Heart right ventricle (tissue), 16 donors: ENCODE measurements around the gene PRR16. TPM values are rescaled to one million over a fixed set of nuclear protein-coding genes. Genes with fewer than 3 reads are reported as not detected.
A peak's percentile ranks its signal among the peaks of the same experiment; 100 is the strongest.
"Not testable (repeated sequence)": the region's sequence is repeated elsewhere in the genome, so short reads cannot be mapped to it uniquely, and the experiment has no call there.

Source experiments
- ATAC-seq, 8 donors: fragments of 200-7000 bp; cut with Tn5 transposase; one replicate each; pipeline ENCODE4 v1.9.1; 2020; ENCODE audit warnings: mild to moderate bottlenecking in 8 of 8, moderate library complexity in 8 of 8, moderate number of reproducible peaks in 1 of 8
- DNase-seq, 2 donors: peaks; one replicate each; pipeline ENCODE4 v3.0.0-alpha.2; 2020
- H3K27ac ChIP-seq, 10 donors: fragments of 200-600 bp; sonication (generic) in 2 of 10; one replicate each; pipeline versions ENCODE4 v1.5.0 to v1.8.0; 2020 to 2022; ENCODE audit warnings: mild to moderate bottlenecking in 3 of 10
- H3K27me3 ChIP-seq, 7 donors: fragments of 200-600 bp; one replicate each; pipeline ENCODE4 v1.8.0; 2021 to 2022; ENCODE audit warnings: mild to moderate bottlenecking in 2 of 7
- H3K36me3 ChIP-seq, 9 donors: fragments of 200-600 bp; sonication (generic) in 1 of 9; one replicate each; pipeline versions ENCODE4 v1.5.0 to v1.8.0; 2020 to 2022; ENCODE audit warnings: mild to moderate bottlenecking in 2 of 9
- H3K4me1 ChIP-seq, 9 donors: fragments of 200-600 bp; sonication (generic) in 1 of 9; one replicate each; pipeline versions ENCODE4 v1.5.0 to v1.8.0; 2020 to 2022; ENCODE audit warnings: mild to moderate bottlenecking in 4 of 9
- H3K4me3 ChIP-seq, 10 donors: fragments of 200-600 bp; sonication (generic) in 2 of 10; one replicate each; pipeline versions ENCODE4 v1.5.0 to v1.8.0; 2020 to 2022; ENCODE audit warnings: mild to moderate bottlenecking in 7 of 10, moderate library complexity in 2 of 10
- H3K9me3 ChIP-seq, 11 donors: fragments of 200-600 bp in 10 of 11; sonication (generic) in 2 of 11; one replicate each; pipeline versions ENCODE4 v1.5.0 to v1.8.0; 2013 to 2022; ENCODE audit warnings: mild to moderate bottlenecking in 2 of 11, control low read depth in 1 of 11, moderate library complexity in 1 of 11
- CTCF ChIP-seq, 9 donors: fragments of 200-600 bp; sonication (generic) in 2 of 9; IDR thresholded peaks; one replicate each; pipeline versions ENCODE4 v1.5.0 to v1.8.0; 2021 to 2022; ENCODE audit warnings: antibody characterized with exemption in 9 of 9, mild to moderate bottlenecking in 5 of 9, moderate library complexity in 1 of 9
- WGBS, 2 donors: extraction: QIAGEN DNeasy Blood & Tissue Kit; methylation state at CpG; one replicate each; pipeline ENCODE4 v1.1.7; 2013; ENCODE audit warnings: inconsistent platforms in 1 of 2; 5-methylcytosine and 5-hydroxymethylcytosine counted together
- intact Hi-C, 10 donors: fragments of 100-400 bp; cut with DNase I; formaldehyde crosslinking; loops; one replicate each; pipeline versions ENCODE4 v1.11.1 to v1.14.2; 2022
- polyA plus RNA-seq, 2 donors: library from polyadenylated mRNA; stranded (reverse); fragments of 200-250 nt; gene quantifications; one replicate each; pipeline ENCODE4 v1.2.3, GENCODE V29; 2013
- total RNA-seq, 10 donors: library from RNA; stranded (reverse); fragmentation: NEBNext Ultra II Directional in 3 of 10; extraction: Animal tissue kit (Norgen Biotek cat#: 25700) in 3 of 10; gene quantifications; one replicate each; pipeline versions ENCODE4 v1.2.1 to v1.2.4, GENCODE V29; 2021 to 2023
- donor health status: Arrhythmogenic right ventricular cardiomyopathy.
- donor health status: ischemic (EF 13 %, LVEDD 7.1; RV severe dilation, severe dysfunction).
- donor health status: healthy with polysubstance abuse.
- donor health status: DM: no; HTN: yes; CAD: no.
- donor health status: DM: no; HTN: no; CAD: no.
- donor health status: ischemic (EF 25% LVEDD 6.9; RV normal size, moderate dysfunction).
- donor health status: ischemic (EF 25% LVEDD 5.7; RV mildly dilated, moderate dysfunction).
- donor health status: healthy.
- donor health status: DM: yes; HTN: yes; CAD: no.
- donor health status: Ischemic cardiomyopathy.
- donor health status: ischemic (EF 35%, LVEDD 5.7; RV mildly dilated, moderate dysfunction).
- donor health status: nonischemic (EF 11% LVEDD 7.7; RV severe dilation, severe dysfunction).
- donor health status: DM: yes; HTN: yes; CAD: no.
- donor health status: PGD.
- donor health status: ischemic (EF 29% LVEDD 5.4; RV normal size, mild dysfunction).
- donor health status: nonischemic (EF 23%, LVEDD 6.1; RV moderate dilation, normal function).

Gene PRR16
- total and polyA plus RNA-seq, 12 donors: 5.3 to 22.9 (median 10.4) TPM

GRCh38 chr5:120452471-120452870, 11.6 kb upstream of the PRR16 start:
- Histone ChIP-seq H3K27ac (no peak overlapping the region), H3K4me3 (no peak overlapping the region), H3K27me3 (no peaks in the 10 kb centered on the region), H3K4me1 (peaks cover 0 to 28% (median 4%) of the 10 kb centered on the region in 9 donors), H3K36me3 (no peaks in the 10 kb centered on the region), H3K9me3 (peaks cover 0 to 3% (median 0%) of the 10 kb centered on the region in 11 donors)
- intact Hi-C loops: loop anchor here in 3 of 10 donors (2.0 to 10.0 kb wide), 3 partner anchors 398 to 508 kb away; no protein-coding TSS in a partner anchor
- DNase-seq: no peak
- no peak for ATAC-seq
- TF ChIP-seq CTCF (IDR thresholded peaks at IDR 0.05): no peak
- 54 to 63% methylated on average over 1 of the region's 1 CpG for WGBS, 2 donors

DNA sequence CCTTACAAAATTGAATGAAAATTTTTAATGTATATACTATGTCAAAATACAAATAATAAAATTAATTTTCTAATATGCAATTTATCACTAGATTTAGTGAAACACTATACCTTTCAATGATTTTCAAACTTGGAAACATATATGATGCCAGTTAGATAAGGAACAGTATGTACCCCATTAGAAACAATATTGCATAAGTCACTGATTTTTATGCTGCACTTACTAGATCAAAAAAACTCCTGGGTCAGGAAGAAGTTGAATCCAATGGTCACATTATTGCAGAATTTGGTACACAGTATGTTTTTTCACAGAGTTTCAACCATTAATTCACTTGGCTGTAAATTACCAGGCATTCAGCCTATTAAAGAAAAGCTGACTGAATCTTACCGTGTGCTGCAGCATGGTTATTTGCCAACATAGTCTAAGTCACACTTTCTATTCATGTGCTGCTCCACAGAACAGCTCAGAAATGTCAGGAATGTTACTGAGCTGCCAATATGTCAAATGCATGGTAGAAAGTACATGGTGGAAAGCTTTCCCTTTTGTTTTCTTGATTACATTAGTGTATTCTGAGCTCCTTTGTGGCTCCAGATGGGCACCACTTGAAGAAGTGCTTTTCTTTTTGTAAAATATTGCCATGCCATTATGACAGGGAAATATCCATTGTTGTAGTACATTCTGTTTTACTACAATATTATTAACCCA, 9.9 kb upstream of the PRR16 start:
- intact Hi-C loops: loop anchor here in 3 of 10 donors (2.0 to 10.0 kb wide), 3 partner anchors 399 to 509 kb away; no protein-coding TSS in a partner anchor
- ATAC-seq (peak; percentile 56 to 89 (median 82)), DNase-seq (peak in 1 of 2 donors; percentile 11)
- Histone ChIP-seq H3K27me3 (no peaks in the 10 kb centered on the region), H3K4me1 (peaks cover 0 to 25% (median 6%) of the 10 kb centered on the region in 9 donors), H3K27ac (peak overlapping the region in 9 of 10 donors; percentile 35 to 84 (median 69)), H3K36me3 (no peaks in the 10 kb centered on the region), H3K9me3 (peaks cover 0 to 3% (median 0%) of the 10 kb centered on the region in 11 donors), H3K4me3 (peak overlapping the region in 1 of 10 donors; percentile 15)
- 9 to 14% methylated on average over 1 of the region's 1 CpG for WGBS, 2 donors
- TF ChIP-seq CTCF (IDR thresholded peaks at IDR 0.05): no peak

DNA sequence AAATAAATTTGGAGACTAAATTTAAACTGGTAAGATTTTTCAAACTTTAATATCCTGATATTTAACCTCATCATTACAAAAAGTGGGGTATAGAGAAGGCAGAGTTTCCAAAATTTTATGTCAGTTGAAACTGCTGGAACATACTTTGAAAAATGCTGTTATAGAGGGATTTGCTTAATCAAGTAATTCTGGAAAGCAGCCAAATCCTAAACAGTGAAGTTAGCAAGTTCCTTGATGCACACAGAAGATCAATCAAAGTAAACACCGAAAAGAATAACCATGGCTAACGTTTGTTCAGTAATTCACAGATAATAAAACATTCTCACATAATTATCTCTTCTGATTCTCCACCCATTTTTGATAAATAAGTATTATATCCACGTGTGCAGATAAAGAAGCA, 8.1 kb upstream of the PRR16 start:
- Histone ChIP-seq H3K27ac (peak overlapping the region in 1 of 10 donors; percentile 5), H3K4me3 (no peak overlapping the region), H3K36me3 (no peaks in the 10 kb centered on the region), H3K4me1 (peaks cover 0 to 16% (median 6%) of the 10 kb centered on the region in 9 donors), H3K27me3 (no peaks in the 10 kb centered on the region), H3K9me3 (peaks cover 0 to 3% (median 0%) of the 10 kb centered on the region in 11 donors)
- intact Hi-C loops: loop anchor here in 6 of 10 donors (5.0 to 10.0 kb wide), 5 partner anchors 314 to 514 kb away; no protein-coding TSS in a partner anchor
- no peak for ATAC-seq
- WGBS, 2 donors: 30 to 33% methylated on average over 3 of the region's 3 CpGs
- TF ChIP-seq CTCF (IDR thresholded peaks at IDR 0.05): no peak
- DNase-seq: no peak

DNA sequence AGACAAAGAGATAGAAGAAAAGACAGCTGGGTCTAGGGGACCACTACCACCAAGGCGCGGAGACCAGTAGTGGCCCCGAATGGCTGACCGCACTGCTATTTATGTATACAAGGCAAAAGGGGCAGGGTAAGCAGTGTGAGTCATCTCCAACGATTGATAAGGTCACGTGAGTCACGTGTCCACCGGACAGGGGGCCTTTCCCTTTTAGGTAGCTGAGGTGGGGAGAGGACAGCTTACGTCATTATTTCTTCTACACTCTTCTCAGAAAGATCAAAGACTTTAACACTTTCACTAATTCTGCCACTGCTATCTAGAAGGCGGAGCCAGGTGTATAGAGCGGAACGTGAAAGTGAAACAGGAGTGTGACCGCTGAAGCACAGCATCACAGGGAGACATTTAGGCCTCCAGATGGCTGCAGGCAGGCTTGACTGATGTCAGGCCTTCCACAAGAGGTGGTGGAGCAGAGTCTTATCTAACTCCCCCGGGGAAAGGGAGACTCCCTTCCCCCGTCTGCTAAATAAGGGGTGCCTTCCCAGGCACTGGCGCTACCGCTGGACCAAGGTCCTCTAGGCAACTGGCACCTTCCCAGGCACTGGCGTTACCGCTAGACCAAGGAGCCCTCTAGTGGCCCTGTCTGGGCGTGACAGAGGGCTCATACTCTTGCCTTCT, 6.1 kb upstream of the PRR16 start:
- Histone ChIP-seq H3K4me1 (peaks cover 0 to 16% (median 6%) of the 10 kb centered on the region in 9 donors), H3K4me3 (peak overlapping the region in 9 of 10 donors; percentile 26 to 51 (median 44)), H3K27me3 (peaks cover 0 to 2% (median 0%) of the 10 kb centered on the region in 7 donors), H3K36me3 (no peaks in the 10 kb centered on the region), H3K9me3 (no peaks in the 10 kb centered on the region), H3K27ac (peak overlapping the region in 5 of 10 donors; percentile 29 to 65 (median 45))
- peak; percentile 74 to 80 for DNase-seq
- intact Hi-C loops: loop anchor here in 7 of 10 donors (2.0 to 10.0 kb wide), 6 partner anchors 316 to 516 kb away; no protein-coding TSS in a partner anchor
- peak; percentile 64 to 88 (median 78) for TF ChIP-seq CTCF (IDR thresholded peaks at IDR 0.05)
- ATAC-seq: peak; percentile 57 to 90 (median 80)
- 49 to 53% methylated on average over 20 of the region's 20 CpGs for whole genome bisulfite sequencing, 2 donors

DNA sequence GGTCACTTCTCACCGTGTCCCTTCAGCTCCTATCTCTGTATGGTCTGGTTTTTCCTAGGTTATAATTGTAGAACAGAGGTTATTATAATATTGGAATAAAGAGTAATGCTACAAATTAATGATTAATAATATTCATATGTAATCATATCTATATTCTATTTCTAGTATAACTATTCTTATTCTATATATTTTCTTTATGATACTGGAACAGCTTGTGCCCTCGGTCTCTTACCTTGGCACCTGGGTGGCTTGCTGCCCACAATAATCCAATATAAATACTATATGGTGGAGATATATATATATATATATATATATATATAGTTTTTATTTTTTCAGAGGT, 5.6 kb upstream of the PRR16 start:
- Histone ChIP-seq H3K4me1 (peaks cover 0 to 21% (median 9%) of the 10 kb centered on the region in 9 donors), H3K4me3 (peak overlapping the region in 5 of 10 donors; percentile 26 to 51 (median 51)), H3K27ac (peak overlapping the region in 1 of 10 donors; percentile 65)
- DNase-seq, H3K36me3 ChIP-seq, ATAC-seq, H3K27me3 ChIP-seq, H3K9me3 ChIP-seq: not testable (repeated sequence)
- 50 to 51% methylated on average over 2 of the region's 2 CpGs for WGBS, 2 donors
- intact Hi-C loops: loop anchor here in 7 of 10 donors (2.0 to 10.0 kb wide), 6 partner anchors 316 to 516 kb away; no protein-coding TSS in a partner anchor
